NT2/D1 (cell line): ENCODE measurements around the gene ZSWIM6.

Source experiments
- SUZ12 ChIP-seq: IDR thresholded peaks from 2 replicates; pipeline ENCODE4 v1.6.1; 2011; ENCODE audit not compliant: insufficient read length, insufficient read depth; ENCODE audit errors: extremely low read depth
- ZNF274 ChIP-seq: IDR thresholded peaks from 2 replicates; pipeline ENCODE4 v1.6.1; 2011; ENCODE audit warnings: mild to moderate bottlenecking, low read depth, low read length

GRCh38 chr5:61287474-61287873 is 44.6 kb upstream of the ZSWIM6 start:
- TF ChIP-seq SUZ12, result no peak
- TF ChIP-seq ZNF274, result no peak
